GM18507 (cell line): Measurements from ENCODE around the gene HOXC9.

Source experiments
- DNase-seq: peaks from one replicate; pipeline ENCODE4 v3.0.0; 2011; ENCODE audit warnings: low read depth; ENCODE audit not compliant: insufficient read length; ENCODE audit errors: extremely low spot score
- FAIRE-seq: peaks from 2 replicates; lab custom pipeline; 2011; peaks lifted over from hg19 to GRCh38; lab: Jason Lieb, UNC

Gene HOXC9

GRCh38 chr12:53996240-53997203, 3.4 kb upstream of the HOXC9 start:
- DNase-seq (no peak), FAIRE-seq (no peak)

- DNase-seq, result no peak
- no peak for FAIRE-seq
Measured at GRCh38 chr12:53997204-53998109, 2.5 kb upstream of the HOXC9 start.

- DNase-seq, result no peak
- no peak for FAIRE-seq
Measured at GRCh38 chr12:53998110-53998899, 1.7 kb upstream of the HOXC9 start.

GRCh38 chr12:53998900-53999236, 1.1 kb upstream of the HOXC9 start:
- FAIRE-seq, result no peak
- DNase-seq, result no peak

- FAIRE-seq (no peak), DNase-seq (no peak)
Measured at GRCh38 chr12:53999559-54000115, 324 bp upstream of the HOXC9 start.

- FAIRE-seq, result no peak
- no peak for DNase-seq
Measured at GRCh38 chr12:54001283-54002187, 1.6 kb downstream of the HOXC9 start.

- DNase-seq, result no peak
- FAIRE-seq, result no peak
Measured at GRCh38 chr12:54002278-54002914, 2.4 kb downstream of the HOXC9 start.

GRCh38 chr12:54002915-54003389, 3.0 kb downstream of the HOXC9 start:
- FAIRE-seq, result no peak

GRCh38 chr12:54003625-54004024, 3.7 kb downstream of the HOXC9 start:
- FAIRE-seq, result no peak

More at GRCh38 chr12:54002915-54003389, 3.0 kb downstream of the HOXC9 start:
- DNase-seq, result no peak

GRCh38 chr12:54004063-54004840, 4.3 kb downstream of the HOXC9 start:
- no peak for DNase-seq
- no peak for FAIRE-seq

More at GRCh38 chr12:54003625-54004024, 3.7 kb downstream of the HOXC9 start:
- DNase-seq, result no peak

- DNase-seq (no peak), FAIRE-seq (no peak)
Measured at GRCh38 chr12:54004841-54005530, 5.0 kb downstream of the HOXC9 start.

GRCh38 chr12:54005531-54005852, 5.5 kb downstream of the HOXC9 start:
- DNase-seq (no peak), FAIRE-seq (no peak)

- peak; percentile 67 for DNase-seq
- FAIRE-seq, result peak; percentile 86
Measured at GRCh38 chr12:54005853-54006558, 6.0 kb downstream of the HOXC9 start.

- no peak for FAIRE-seq
Measured at GRCh38 chr12:54006559-54007220, 6.7 kb downstream of the HOXC9 start.

GRCh38 chr12:54007538-54008259, 7.7 kb downstream of the HOXC9 start:
- no peak for DNase-seq
- no peak for FAIRE-seq

More at GRCh38 chr12:54006559-54007220, 6.7 kb downstream of the HOXC9 start:
- no peak for DNase-seq
